NCI-H446 treated with DMSO at 0.1 percent for 48 hours (cell line): ENCODE data around the gene CCDC138.
"Not testable (repeated sequence)": the region's sequence is repeated elsewhere in the genome, so short reads cannot be mapped to it uniquely, and the experiment has no call there.

Source experiments
- DNase-seq: peaks from one replicate; lab custom pipeline; 2025; lab: John Stamatoyannopoulos, UW

The CCDC138 gene

GRCh38 chr2:108786354-108787215 is at the start of gene CCDC138:
Gene CCDC138 (plus strand): TSS chr2:108786771. CDS start chr2:108786823, 52 bp downstream.
- peak; percentile 75 for DNase-seq

GRCh38 chr2:108757973-108758372 is 28.6 kb upstream of the CCDC138 start:
- DNase-seq = not testable (repeated sequence)

- not testable (repeated sequence) for DNase-seq
Observed at GRCh38 chr2:108762618-108763017, 24.0 kb upstream of the CCDC138 start.

- DNase-seq = not testable (repeated sequence)
Observed at GRCh38 chr2:108766671-108767070, 19.9 kb upstream of the CCDC138 start.

- not testable (repeated sequence) for DNase-seq
Observed at GRCh38 chr2:108767859-108768258, 18.7 kb upstream of the CCDC138 start.

- DNase-seq = no peak
Observed at GRCh38 chr2:108776475-108776874, 10.1 kb upstream of the CCDC138 start.

- DNase-seq = no peak
Observed at GRCh38 chr2:108778857-108779256, 7.7 kb upstream of the CCDC138 start.

GRCh38 chr2:108786008-108786353 is 590 bp upstream of the CCDC138 start:
- no peak for DNase-seq

GRCh38 chr2:108787216-108787541 is 608 bp downstream of the CCDC138 start:
- DNase-seq = no peak

GRCh38 chr2:108803045-108803736 is 16.6 kb downstream of the CCDC138 start:
- DNase-seq = no peak

GRCh38 chr2:108805032-108805431 is 18.5 kb downstream of the CCDC138 start:
- no peak for DNase-seq

GRCh38 chr2:108805782-108806181 is 19.2 kb downstream of the CCDC138 start:
- DNase-seq = no peak

GRCh38 chr2:108806371-108807113 is 20.0 kb downstream of the CCDC138 start:
- no peak for DNase-seq

GRCh38 chr2:108809936-108810335 is 23.4 kb downstream of the CCDC138 start:
- no peak for DNase-seq

- DNase-seq = no peak
Observed at GRCh38 chr2:108810993-108811957, 24.7 kb downstream of the CCDC138 start.

GRCh38 chr2:108813732-108814131 is 27.2 kb downstream of the CCDC138 start:
- no peak for DNase-seq

GRCh38 chr2:108820482-108820881 is 33.9 kb downstream of the CCDC138 start:
- no peak for DNase-seq

- no peak for DNase-seq
Observed at GRCh38 chr2:108823286-108823685, 36.7 kb downstream of the CCDC138 start.

- DNase-seq = no peak
Observed at GRCh38 chr2:108824316-108825070, 37.9 kb downstream of the CCDC138 start.

- no peak for DNase-seq
Observed at GRCh38 chr2:108825254-108825653, 38.7 kb downstream of the CCDC138 start.

- DNase-seq = no peak
Observed at GRCh38 chr2:108825736-108826135, 39.2 kb downstream of the CCDC138 start.
